H9 (cell line): ENCODE measurements around the gene CPNE7. TPM values are rescaled to one million over a fixed set of nuclear protein-coding genes. Genes with fewer than 3 reads are reported as not detected.

Experiments used
- DNase-seq: peaks from one replicate; pipeline ENCODE4 v3.0.0-alpha.2; 2017
- H2AFZ ChIP-seq: one replicate; pipeline ENCODE4 v1.6.1; 2013; ENCODE audit warnings: mild to moderate bottlenecking, low read length, control low read depth, moderate library complexity
- H2AK5ac ChIP-seq: 2 replicates; pipeline ENCODE4 v1.6.1; 2013; ENCODE audit warnings: low read length, control low read depth, mixed read lengths; ENCODE audit not compliant: insufficient read length
- H2BK120ac ChIP-seq: one replicate; pipeline ENCODE4 v1.6.1; 2013; ENCODE audit warnings: low read depth, mild to moderate bottlenecking, low read length, control low read depth, inconsistent platforms; ENCODE audit not compliant: poor library complexity, severe bottlenecking
- H2BK12ac ChIP-seq: 2 replicates; pipeline ENCODE4 v1.6.1; 2013; ENCODE audit warnings: low read length, control low read depth, mixed read lengths, low read depth; ENCODE audit not compliant: insufficient read length
- H2BK15ac ChIP-seq: 2 replicates; pipeline ENCODE4 v1.6.1; 2013; ENCODE audit warnings: low read depth, low read length, control low read depth
- H2BK20ac ChIP-seq: one replicate; pipeline ENCODE4 v1.6.1; 2013; ENCODE audit warnings: low read depth, mild to moderate bottlenecking, low read length, control low read depth, inconsistent platforms; ENCODE audit not compliant: poor library complexity, severe bottlenecking
- H2BK5ac ChIP-seq: 2 replicates; pipeline ENCODE4 v1.6.1; 2013; ENCODE audit warnings: low read length, control low read depth, mixed read lengths; ENCODE audit not compliant: insufficient read length
- H3K14ac ChIP-seq: 2 replicates; pipeline ENCODE4 v1.6.1; 2013; ENCODE audit warnings: low read length, control low read depth; ENCODE audit not compliant: insufficient read depth
- H3K18ac ChIP-seq: 2 replicates; pipeline ENCODE4 v1.6.1; 2013; ENCODE audit warnings: low read depth, mild to moderate bottlenecking, mixed read lengths, low read length, control low read depth; ENCODE audit not compliant: insufficient read length
- H3K23ac ChIP-seq: 2 replicates; pipeline ENCODE4 v1.6.1; 2013; ENCODE audit warnings: low read length, control low read depth, mixed read lengths, low read depth; ENCODE audit not compliant: insufficient read length
- H3K23me2 ChIP-seq: 2 replicates; pipeline ENCODE4 v1.6.1; 2013; ENCODE audit warnings: low read depth, mild to moderate bottlenecking, mixed read lengths, low read length, control low read depth; ENCODE audit not compliant: insufficient read length, poor library complexity, severe bottlenecking
- H3K27ac ChIP-seq: 2 replicates; pipeline ENCODE4 v1.5.1; 2013; ENCODE audit warnings: low read length, control low read depth, mixed read lengths, low read depth; ENCODE audit not compliant: insufficient read length
- H3K27me3 ChIP-seq: 2 replicates; pipeline ENCODE4 v1.6.1; 2013; ENCODE audit warnings: low read length, control low read depth, inconsistent platforms; ENCODE audit not compliant: insufficient read depth
- H3K4ac ChIP-seq: 2 replicates; pipeline ENCODE4 v1.6.1; 2013; ENCODE audit warnings: low read depth, mild to moderate bottlenecking, control low read depth, inconsistent platforms, low read length, moderate library complexity
- H3K4me1 ChIP-seq: 2 replicates; pipeline ENCODE4 v1.6.1; 2013; ENCODE audit warnings: low read length, control low read depth, inconsistent platforms; ENCODE audit not compliant: insufficient read depth
- H3K4me2 ChIP-seq: 2 replicates; pipeline ENCODE4 v1.6.1; 2013; ENCODE audit warnings: low read length, control low read depth, mixed read lengths; ENCODE audit not compliant: insufficient read length, insufficient read depth
- H3K56ac ChIP-seq: 2 replicates; pipeline ENCODE4 v1.6.1; 2013; ENCODE audit warnings: low read depth, mild to moderate bottlenecking, mixed read lengths, low read length, control low read depth; ENCODE audit not compliant: insufficient read length
- H3K79me1 ChIP-seq: 2 replicates; pipeline ENCODE4 v1.6.1; 2013; ENCODE audit warnings: low read depth, mild to moderate bottlenecking, moderate library complexity, low read length, control low read depth, inconsistent platforms; ENCODE audit not compliant: insufficient read depth, poor library complexity, severe bottlenecking
- H3K79me2 ChIP-seq: 2 replicates; pipeline ENCODE4 v1.6.1; 2013; ENCODE audit warnings: low read length, control low read depth, inconsistent platforms; ENCODE audit not compliant: insufficient read depth
- H3K9ac ChIP-seq: 2 replicates; pipeline ENCODE4 v1.6.1; 2013; ENCODE audit warnings: low read length, control low read depth, mixed read lengths; ENCODE audit not compliant: insufficient read length; ENCODE audit errors: extremely low read depth
- H3K9me3 ChIP-seq: one replicate; pipeline ENCODE4 v1.6.1; 2013; ENCODE audit warnings: low read depth, low read length, inconsistent platforms; ENCODE audit not compliant: control insufficient read depth
- H3T11ph ChIP-seq: one replicate; pipeline ENCODE4 v1.6.1; 2013; ENCODE audit warnings: mild to moderate bottlenecking, low read length, control low read depth, inconsistent platforms
- H4K20me1 ChIP-seq: one replicate; pipeline ENCODE4 v1.6.1; 2013; ENCODE audit not compliant: control insufficient read depth, insufficient read length, insufficient read depth
- H4K5ac ChIP-seq: 2 replicates; pipeline ENCODE4 v1.6.1; 2013; ENCODE audit warnings: low read depth, mild to moderate bottlenecking, mixed read lengths, low read length, control low read depth; ENCODE audit not compliant: insufficient read length
- H4K8ac ChIP-seq: replicated peaks from 2 replicates; pipeline ENCODE4 v1.6.1; 2013; ENCODE audit warnings: low read length, control low read depth, mixed read lengths, low read depth; ENCODE audit not compliant: insufficient read length
- H4K91ac ChIP-seq: 2 replicates; pipeline ENCODE4 v1.6.1; 2013; ENCODE audit warnings: low read depth, mild to moderate bottlenecking, moderate library complexity, mixed read lengths, low read length, control low read depth; ENCODE audit not compliant: insufficient read length
- H3K27ac Mint-ChIP-seq, 3 experiments: 2 replicates in 2 of 3; 3 replicates in 1 of 3; pipeline ENCODE4 v1.8.0; 2020 to 2021; ENCODE audit warnings: mixed read lengths in 3 of 3, mild to moderate bottlenecking in 1 of 3, moderate library complexity in 1 of 3
- H3K27me3 Mint-ChIP-seq: 2 replicates; pipeline ENCODE4 v1.8.0; 2021; ENCODE audit warnings: low read depth, mild to moderate bottlenecking, moderate library complexity, mixed read lengths
- H3K36me3 Mint-ChIP-seq, 3 experiments: 2 replicates in 2 of 3; 3 replicates in 1 of 3; pipeline ENCODE4 v1.8.0; 2020 to 2021; ENCODE audit warnings: low read depth in 3 of 3, mixed read lengths in 3 of 3; ENCODE audit not compliant: insufficient read depth in 1 of 3
- H3K4me1 Mint-ChIP-seq, 2 experiments: 2 replicates each; pipeline ENCODE4 v1.8.0; 2020; ENCODE audit warnings: mixed read lengths in 2 of 2
- H3K4me3 Mint-ChIP-seq, 2 experiments: 2 replicates in 1 of 2; 3 replicates in 1 of 2; pipeline ENCODE4 v1.8.0; 2020 to 2021; ENCODE audit warnings: mild to moderate bottlenecking in 2 of 2, mixed read lengths in 2 of 2, moderate library complexity in 1 of 2
- H3K9me3 Mint-ChIP-seq, 2 experiments: 2 replicates in 1 of 2; 3 replicates in 1 of 2; pipeline ENCODE4 v1.8.0; 2020; ENCODE audit warnings: mild to moderate bottlenecking in 2 of 2, mixed read lengths in 2 of 2, moderate library complexity in 1 of 2
- CTCF ChIP-seq: fragments of 200-600 bp; sonication (generic); conservative IDR thresholded peaks from 3 replicates; pipeline ENCODE4 v1.8.0; 2021; ENCODE audit warnings: antibody characterized with exemption, mild to moderate bottlenecking
- WGBS: extraction: QIAGEN DNeasy Blood & Tissue Kit; methylation state at CpG from one replicate; pipeline ENCODE4 v1.1.7; 2013; ENCODE audit warnings: missing lambda C conversion rate, low lambda C conversion rate, mixed read lengths; ENCODE audit not compliant: insufficient read length; ENCODE audit errors: extremely low coverage; 5-methylcytosine and 5-hydroxymethylcytosine counted together
- total RNA-seq: library from RNA; stranded (reverse); gene quantifications from 2 replicates; pipeline ENCODE4 v1.2.1, GENCODE V29; 2021

The CPNE7 gene
- total RNA-seq, 1 experiment from 2014 or later, result 23.4 TPM

DNA sequence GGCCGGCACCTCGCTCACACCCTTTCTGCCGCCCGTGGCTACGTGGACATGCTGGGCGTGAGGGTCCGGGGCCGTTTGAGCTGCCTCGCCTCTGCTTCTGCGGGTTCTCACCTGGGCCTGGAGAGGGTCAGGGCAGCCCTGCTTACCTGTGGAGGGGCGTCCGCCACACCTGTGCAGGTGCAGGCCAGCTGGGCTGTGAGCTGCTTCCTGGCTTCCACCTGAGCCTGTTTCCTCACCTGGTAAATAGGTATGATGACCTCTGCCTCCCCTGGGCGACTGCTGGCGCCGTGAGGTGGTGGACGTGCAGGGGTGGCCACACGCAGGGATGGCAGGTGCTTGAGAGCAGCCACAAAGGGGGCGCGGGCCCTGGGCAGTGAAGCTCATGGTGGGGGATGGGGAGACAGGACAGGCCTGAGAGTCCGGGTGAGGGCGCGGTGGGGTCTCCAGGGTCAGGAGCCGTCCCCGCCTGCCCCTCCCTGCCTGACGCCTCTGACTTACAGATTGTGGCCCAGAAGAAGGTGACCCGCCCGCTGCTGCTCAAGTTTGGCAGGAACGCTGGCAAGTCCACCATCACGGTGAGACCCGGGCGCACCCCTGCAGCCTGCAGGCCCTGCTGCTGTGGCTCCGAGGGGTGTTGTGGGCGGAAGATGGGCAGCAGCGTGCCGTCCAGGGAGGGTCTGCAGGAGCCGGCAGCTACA, 7.8 kb downstream of the CPNE7 start:
- Histone ChIP-seq H3K79me1 (no peaks in the 10 kb centered on the region), H3K23ac (no peak overlapping the region), H2AK5ac (no peak overlapping the region), H3K4me2 (no peak overlapping the region), H3K14ac (no peak overlapping the region), H3K18ac (no peak overlapping the region), H3K4ac (no peak overlapping the region), H2BK5ac (no peak overlapping the region), H3K79me2 (no peaks in the 10 kb centered on the region), H3K23me2 (no peaks in the 10 kb centered on the region), H3K9me3 (no peaks in the 10 kb centered on the region), H3T11ph (no peak overlapping the region), H4K91ac (no peak overlapping the region), H3K56ac (no peak overlapping the region), H2BK20ac (no peak overlapping the region), H2BK120ac (no peak overlapping the region), H4K20me1 (no peaks in the 10 kb centered on the region), H4K8ac (no peak overlapping the region), H3K9ac (no peak overlapping the region), H2AFZ (no peak overlapping the region), H2BK12ac (no peak overlapping the region), H3K27me3 (no peaks in the 10 kb centered on the region), H3K4me1 (no peaks in the 10 kb centered on the region), H3K27ac (no peak overlapping the region), H2BK15ac (no peak overlapping the region), H4K5ac (no peak overlapping the region)
- Mint-ChIP-seq H3K27me3 (peaks cover 8% of the 10 kb centered on the region), H3K9me3 (peaks cover 3 to 5% of the 10 kb centered on the region in 2 experiments; a peak in 4 of 5 replicates), H3K27ac (no peak overlapping the region), H3K4me3 (no peak overlapping the region), H3K36me3 (peaks cover 3 to 6% (median 4%) of the 10 kb centered on the region in 3 experiments; a peak in 6 of 7 replicates), H3K4me1 (no peaks in the 10 kb centered on the region)
- no CpG with 5 or more reads among the region's 36 CpGs for WGBS
- no peak for DNase-seq
- TF ChIP-seq CTCF, result no peak
